ENCODE results near the gene ACO2.
"Not testable (repeated sequence)": the region's sequence is repeated elsewhere in the genome, so short reads cannot be mapped to it uniquely, and the experiment has no call there.

The ACO2 gene

DNA sequence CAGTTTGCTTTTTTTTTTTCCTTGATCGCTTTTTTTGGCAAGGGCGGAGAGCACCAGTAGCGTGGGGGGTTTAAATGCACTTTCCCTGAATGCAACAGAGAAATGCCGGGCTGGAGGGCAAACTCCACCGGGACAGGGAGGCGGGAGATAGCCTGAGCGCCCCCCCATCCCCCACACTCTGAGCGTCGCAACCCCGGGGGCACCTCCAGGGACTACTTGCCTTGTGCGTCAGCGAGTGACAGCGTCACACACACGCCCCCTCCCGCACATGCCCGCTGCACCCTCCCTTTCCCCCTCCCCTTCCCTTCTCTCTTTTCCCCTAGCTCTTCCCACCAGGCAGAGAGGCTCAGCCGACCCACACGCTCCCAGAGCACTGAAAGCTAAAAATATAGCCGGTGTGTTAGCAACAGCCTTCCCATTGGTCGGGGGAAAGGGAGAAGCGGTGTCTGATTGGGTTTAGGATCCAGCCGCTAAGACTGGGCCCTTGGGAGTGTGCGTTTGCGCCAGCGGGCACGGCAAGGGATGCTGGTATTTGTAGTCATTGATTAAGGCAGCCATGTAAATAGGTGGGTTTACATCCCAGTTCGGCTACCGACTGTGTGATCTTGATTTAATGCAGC, 20.6 kb upstream of the ACO2 start:
- DNase-seq = peak; percentile 96 to 98 (median 97)

DNA sequence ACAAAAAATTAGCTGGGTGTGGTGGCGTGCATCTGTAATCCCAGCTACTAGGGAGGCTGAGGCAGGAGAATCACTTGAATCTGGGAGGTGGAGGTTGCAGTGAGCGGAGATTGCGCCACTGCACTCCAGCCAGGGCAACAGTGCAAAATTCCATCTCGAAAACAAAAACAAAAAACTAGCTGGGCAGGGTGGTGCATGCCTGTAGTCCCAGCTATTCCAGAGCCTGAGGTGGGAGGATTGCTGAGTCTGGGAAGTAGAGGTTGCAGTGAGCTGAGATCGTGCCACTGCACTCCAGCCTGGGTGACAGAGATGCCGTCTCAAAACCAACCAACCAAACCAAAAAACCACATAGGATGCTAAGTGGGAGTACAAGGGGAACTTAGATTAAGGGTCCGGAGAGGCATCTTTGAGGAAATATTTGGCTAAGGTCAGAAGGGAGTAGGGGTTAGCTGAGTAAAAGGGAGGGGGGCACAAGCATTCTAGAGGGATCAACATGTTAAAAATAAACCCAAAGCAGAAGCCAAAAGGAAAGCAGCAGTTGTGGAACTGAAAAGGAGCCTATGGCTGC, 10.7 kb upstream of the ACO2 start:
- no peak for DNase-seq

DNA sequence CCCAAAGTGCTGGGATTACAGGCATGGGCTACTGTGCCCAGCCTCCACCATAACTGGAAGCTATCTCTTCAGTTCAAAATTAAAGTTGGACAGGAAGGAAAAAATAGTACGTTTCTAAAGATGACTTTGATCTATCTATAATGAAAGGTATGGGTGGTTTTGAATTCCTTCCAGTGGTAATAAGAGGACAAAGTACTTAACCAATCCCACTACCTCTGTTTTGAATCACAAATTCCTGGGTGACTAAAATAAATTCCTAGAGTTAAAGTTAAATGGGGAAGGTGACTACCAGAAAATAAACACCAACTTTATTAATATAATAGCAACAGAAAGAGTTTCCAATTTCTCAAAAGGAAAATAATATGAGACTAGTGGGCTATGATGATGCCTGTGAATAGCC, 9.5 kb upstream of the ACO2 start:
- DNase-seq = no peak

DNA sequence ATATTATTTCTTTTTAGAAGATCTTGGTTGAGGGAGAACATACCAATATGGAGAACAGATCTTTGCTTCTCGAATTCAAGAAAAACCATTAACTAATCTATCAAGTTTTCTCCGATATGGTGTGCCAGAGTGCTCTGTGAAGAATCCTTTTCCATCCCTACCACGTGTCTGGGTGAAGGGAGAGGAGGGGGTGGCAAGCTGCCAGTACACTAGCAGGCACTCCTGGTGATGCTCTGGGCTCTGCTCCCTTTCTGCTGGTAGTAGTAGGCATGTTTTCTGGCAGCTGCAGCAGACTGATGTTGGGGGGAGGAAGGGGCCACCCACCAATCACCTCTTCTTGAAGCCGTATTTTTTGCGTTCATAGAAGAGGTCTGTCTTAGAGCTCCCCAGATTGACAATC, 8.8 kb upstream of the ACO2 start:
- not testable (repeated sequence) for DNase-seq

DNA sequence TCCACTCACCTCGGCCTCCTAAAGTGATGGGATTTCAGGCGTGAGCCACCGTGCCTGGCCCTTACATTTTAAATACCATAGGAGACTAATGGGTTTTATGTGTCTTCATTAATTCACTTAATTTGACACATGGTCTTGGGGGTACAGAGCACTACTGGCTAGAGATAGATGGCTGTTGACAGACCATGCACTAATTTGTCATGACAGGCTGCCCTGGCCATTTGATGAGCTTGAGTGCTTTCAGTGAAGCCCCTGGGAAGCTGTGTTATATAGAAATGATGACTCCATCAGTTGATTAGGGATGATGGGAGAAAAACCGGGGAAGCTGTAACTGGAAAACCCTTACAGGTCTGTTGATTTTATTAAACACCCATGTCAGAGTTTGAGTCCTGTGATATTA, 7.0 kb upstream of the ACO2 start:
- no peak for DNase-seq

DNA sequence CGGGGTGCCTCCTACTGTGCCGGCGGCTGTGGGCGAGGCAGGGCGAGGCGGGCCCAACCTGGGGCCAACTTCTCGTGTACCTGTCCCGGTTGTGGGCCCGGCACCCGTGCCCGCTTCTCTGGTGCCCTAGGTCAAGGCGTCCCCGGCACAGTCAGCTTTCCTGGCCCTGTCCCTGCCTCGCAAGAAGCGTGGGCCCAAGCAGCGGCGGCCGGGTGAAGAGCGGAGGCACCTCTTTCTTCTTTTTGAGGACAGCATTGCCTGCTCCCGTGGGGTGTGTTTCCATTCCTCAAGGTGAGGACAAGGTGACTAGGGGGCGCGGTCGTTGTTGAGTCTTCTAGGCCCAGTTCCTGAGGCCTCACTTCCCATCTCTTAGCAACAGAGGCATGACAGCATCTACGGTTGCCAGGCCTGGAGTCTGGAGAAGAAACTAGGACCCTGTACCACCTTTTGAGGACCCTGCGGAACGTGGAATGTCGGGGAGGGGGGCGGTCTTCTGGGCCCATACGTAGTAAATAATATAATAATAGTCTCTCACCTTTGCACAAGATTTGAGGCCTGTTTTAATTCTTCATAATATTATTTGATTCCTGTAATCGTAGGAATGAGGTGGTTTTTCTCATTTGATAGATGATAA, 418 bp downstream of the ACO2 start:
- peak in 2 of 3 donors; percentile 26 to 45 for DNase-seq

DNA sequence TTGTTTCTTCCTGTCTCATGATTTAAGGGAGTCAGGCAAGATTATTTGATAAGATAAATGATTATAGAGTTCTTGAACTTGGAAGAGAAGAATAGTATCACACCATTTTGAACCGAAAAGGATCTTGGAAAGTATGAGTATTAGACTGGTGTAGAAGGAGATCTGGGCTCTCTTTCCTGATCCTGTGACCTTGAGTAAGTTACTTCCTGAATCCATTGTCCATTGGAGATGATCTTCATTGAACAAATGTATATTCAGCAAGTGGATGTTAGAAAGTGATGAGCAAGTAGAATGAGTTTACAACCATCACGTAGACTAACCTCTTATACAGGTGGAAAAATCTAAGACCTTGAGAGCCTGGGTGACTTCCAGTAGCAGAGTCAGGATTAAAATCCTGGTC, 2.0 kb downstream of the ACO2 start:
- DNase-seq = peak in 2 of 3 donors; percentile 27 to 30

DNA sequence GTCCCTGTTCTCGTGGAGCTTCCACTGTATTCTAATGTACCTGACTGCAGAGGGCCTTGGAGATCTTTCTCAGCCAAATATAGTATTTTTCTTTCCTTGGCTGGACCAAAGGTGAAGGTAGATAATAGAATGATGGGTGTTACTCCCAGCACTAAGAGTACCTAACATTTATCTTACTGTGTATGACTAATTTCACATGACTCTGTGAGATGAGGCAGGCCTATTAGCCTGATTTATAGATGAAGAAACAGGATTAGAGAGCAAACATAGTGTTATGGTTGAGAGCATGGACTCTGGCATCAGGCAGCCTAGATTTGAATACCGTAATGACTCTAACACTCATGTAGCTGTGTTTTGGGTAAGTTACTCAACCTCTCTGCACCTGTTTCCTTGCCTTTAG, 2.7 kb downstream of the ACO2 start:
- no peak for DNase-seq

DNA sequence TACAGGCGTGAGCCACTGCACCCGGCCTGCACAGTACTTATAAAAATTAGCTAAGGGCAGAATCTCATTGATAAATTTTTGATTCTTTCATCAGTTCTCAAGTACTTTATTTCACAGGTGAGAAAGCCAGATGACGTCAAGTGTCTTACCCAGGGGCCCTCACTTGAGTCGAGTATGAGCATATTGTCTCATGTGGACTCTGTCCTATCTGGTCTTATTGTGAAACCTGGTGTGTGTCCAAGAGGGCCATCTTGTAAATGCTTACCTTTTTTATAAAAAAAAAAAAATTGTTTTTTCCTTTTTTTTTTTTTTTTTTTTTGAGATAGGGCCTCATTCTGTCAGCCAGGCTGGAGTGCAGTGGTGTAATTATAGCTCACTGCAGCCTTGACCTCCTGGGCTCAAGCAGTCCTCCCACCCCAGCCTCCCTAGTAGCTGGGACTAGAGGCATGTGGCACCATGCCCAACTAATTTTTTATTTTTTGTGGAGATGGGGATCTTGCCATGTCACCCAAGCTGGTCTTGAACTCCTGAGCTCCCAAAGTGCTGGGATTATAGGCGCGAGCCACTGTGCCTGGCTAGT, 6.0 kb downstream of the ACO2 start:
- no peak for DNase-seq

DNA sequence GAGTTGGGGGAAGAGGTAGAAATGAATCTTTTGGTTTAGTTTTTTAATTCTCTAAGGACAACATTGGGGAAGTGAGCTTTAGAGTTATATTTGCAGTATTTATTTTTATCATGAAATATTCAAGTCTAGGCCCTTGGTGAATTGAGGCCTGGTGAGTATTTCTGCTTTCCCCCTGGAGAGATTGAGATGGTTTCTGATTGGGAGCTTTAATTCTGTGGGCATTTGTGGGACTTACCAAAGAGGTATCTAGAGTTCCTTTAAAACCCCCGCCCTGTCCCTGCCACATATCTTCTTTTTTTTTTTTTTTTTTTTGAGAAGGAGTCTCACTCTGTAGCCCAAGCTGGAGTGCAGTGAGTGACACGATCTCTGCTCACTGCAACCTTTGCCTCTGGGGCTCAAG, 9.6 kb downstream of the ACO2 start:
- peak in 2 of 3 donors; percentile 23 to 32 for DNase-seq

DNA sequence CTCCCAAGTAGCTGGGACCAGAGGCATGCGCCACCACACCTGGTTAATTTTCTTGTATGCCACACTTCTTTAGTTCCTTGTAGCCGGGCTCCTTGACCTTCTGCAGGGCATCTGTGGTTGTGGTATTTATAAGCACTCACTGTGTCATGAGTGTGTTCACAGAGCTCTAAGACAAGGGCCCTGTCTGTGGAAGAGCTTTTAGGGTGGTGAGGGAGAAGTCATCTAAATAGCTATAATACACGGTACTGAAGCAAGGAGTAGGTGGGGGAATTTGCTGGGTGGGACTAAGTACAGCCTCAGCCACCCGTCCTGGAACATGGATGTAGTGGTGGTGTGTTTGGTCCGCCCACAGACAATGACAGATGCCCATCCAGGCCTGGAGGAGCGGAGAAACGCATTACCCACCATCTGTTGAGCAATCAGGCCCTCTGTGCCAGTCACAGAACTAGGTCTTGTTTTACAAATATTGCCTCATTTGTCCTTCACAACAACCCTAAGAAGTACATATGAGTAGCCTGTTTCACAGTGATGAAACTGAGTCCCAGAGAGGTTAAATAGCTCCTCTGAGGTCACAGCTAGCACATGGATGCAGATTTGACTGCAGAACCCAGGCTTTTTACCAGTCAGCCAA, 10.1 kb downstream of the ACO2 start:
- peak; percentile 92 to 94 (median 92) for DNase-seq

DNA sequence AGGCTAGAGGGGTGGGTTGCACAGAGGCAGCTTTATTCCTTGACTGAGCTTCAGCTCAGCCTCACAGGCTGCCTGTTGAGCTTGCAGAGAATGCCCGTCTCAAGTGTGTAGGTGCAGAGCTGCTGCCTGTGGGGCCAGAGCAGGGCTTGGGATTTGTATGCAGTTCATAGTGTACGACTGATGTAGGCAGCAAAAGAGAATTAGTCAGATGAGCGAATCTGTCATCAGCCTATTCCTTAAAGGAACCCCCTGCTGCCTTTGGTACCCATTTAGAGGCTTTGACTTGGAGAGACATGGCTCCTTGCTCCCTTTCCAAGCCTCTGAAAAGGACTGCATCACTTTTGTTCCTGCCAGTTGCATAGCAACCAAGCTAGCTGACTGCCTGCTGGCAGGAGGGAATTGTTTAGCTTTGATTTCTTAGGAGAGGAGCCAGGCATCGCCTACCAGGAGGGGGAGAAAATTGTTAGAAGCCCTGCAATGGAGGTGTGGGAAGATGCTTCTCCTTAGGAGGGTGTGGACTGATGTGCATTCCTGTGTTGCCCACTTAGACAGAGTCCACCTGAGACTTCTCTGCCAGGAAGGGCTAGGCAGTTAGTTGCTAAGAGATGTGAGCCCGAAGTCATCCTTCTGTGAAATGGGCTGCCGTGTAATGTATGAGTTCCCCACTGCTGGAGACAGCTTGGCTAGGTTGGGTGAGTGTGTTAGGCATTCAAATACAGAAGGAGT, 10.9 kb downstream of the ACO2 start:
- no peak for DNase-seq

DNA sequence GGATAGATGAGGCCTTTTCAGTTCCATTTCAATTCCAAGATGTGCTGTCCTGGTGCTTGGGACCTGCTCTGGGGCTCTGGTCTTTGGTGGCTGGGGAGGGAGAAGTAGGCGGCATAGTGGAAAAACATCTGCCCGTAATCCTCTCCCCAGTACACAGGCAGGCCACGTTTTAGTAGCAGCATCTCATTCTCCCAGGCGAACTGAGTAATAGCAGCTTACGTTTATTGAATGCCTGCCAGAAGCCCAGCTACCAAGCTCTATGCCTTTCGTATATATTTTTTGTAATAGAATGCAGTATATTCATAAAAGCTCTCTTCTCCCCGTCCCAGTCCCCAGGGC, 11.4 kb downstream of the ACO2 start:
- DNase-seq = no peak

DNA sequence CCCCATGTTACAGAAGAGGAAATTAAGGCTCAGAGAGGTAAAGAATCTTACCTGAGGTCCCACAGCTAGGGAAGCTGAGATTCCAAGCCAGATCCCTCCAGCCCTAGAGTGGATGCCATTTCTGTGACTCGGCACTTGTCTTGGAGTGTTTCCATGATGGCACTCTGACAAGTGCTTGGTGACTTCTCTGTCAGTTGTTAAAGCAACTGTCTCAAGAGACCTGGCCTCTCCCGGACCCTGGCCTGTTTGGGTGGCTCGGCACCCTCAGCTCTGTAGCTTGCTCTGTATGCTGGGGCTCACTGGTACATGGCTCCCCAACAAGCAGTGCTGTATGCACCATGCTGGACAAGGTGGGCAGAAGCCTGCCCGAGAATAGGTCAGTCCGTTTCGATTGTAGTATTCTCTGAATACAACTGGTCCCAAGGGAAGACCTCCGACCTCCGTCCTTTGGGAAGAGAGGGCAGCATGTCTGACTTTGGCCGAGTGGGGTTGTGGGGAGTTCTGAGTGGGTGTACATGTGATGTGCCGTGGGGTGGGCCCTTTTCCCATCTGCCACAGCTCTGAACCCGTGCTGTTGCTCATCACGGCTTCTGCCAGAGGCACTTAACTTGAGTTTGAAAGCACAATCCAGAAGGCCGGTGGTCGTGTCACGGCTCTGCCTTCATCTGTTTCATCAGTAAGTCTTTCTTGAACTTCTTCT, 12.4 kb downstream of the ACO2 start:
- DNase-seq = no peak

DNA sequence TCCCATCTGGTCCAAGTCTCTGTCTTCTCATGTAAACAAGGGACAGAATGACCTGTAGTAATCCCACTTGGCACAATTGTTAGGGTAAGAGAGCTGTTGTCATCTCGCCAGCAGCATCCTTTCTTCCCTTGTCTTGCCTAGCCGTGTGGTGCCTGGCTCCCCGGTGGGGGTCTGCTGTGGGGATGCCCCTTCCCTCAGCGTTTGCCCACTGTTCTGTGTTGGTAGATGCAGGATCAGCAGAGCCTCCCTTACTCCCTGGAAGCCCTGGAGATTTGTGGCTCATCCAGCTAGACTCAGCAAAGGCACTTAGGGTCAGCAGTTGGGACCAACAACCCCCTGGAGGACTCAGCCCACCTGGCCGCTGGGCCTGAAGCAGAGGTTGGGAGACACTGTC, 13.0 kb downstream of the ACO2 start:
- no peak for DNase-seq

DNA sequence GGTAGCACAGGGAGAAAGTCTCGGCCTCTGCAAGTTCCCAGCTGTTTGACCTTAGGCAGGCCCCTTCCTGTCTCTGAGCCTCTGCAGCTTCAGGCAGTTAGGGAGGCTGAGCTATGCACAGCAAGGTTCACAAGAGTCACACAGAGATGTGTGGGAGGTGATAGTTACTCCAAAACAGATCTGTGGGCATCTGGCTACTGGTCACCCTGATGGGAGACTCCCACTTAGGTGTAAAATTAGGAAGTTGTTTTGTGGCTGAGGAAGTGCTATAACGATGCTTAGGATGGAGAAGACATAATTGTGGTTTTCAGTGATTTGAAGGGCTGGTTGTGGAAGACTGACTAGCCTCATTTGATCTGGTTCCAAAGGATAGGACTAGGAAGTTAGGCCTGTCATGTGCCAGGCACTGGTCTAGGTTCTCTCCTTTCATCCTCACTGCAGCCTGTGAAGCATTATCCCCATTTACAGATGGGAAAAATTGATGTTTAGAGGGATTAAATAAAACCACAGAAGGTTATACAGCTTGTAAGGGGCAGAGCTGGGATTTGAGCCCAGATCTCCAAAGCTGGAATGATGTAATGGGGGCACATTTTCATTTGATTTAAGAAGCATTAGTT, 13.5 kb downstream of the ACO2 start:
- peak; percentile 64 to 74 (median 72) for DNase-seq

DNA sequence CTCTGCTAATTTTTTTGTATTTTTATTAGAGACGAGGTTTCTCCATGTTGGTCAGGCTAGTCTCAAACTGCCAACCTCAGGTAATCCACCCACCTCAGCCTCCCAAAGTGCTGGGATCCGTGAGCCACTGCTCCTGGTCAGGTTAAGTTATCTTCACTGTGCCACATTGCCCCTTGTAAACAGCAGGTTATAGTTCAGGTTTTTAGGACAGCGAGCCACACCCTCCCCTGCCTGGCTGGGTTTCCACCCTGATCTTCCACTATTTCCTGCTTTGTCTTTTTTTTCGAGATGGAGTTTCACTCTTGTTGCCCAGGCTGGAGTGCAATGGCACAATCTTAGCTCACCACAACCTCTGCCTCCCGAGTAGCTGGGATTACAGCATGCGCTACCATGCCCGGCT, 16.1 kb downstream of the ACO2 start:
- DNase-seq = no peak

DNA sequence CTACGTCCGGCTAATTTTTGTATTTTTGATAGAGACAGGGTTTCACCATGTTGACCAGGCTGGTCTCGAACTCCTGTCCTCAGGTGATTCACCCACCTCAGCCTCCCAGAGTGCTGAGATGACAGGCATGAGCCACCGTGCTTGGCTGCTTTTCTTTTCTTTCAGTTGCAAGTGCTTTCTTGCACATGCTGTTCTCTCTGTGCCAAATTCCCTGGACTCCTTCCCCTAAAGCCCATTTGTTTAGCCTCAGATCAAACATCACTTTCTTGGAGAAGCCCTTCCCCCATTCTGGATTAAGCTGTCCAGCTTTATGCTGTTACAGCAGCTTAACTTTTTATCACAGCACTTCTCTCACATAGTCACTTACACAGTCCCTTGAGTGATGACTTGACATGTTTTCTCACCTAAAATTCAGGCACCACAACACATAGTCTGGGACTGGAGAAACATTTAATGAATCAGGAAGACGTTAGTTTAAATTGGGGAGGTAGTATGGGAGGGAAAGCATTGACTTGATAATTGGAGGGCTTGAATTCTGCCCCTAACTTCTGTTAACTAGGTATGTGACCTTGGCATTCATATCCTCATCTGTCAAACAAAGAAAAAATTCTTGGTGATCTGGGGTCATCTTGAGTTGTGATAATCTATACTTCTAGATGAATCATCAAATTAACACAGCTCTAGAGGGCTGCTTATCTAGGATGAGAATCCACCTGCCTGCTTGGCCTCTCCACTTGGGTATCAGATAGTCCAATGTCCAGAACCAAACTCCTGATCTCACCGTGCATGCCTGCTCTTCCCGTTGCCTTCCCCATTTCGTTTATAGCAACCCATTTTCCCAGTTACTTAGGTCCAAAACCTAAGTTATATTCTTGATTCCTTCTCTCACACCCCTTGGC, 18.4 kb downstream of the ACO2 start:
- DNase-seq = no peak

DNA sequence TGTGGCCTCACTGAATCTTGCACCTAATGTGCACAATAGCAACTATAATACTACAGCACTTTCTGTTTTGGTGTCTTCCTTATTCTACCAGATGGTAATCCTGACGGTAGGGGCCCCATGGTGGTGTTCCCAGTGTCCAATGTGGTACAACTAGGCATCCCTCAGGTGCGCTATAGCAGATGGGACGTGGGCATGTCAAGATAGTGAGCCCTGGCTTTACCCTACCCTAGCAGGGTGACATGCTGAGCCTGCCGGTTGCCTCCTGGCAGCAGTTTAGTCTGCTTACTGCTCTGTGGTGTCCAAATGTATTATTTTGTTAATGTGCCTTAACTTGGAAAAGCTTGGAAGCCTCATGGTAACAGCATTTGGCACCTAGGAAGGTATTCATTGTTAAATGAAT, 19.2 kb downstream of the ACO2 start:
- DNase-seq = no peak

DNA sequence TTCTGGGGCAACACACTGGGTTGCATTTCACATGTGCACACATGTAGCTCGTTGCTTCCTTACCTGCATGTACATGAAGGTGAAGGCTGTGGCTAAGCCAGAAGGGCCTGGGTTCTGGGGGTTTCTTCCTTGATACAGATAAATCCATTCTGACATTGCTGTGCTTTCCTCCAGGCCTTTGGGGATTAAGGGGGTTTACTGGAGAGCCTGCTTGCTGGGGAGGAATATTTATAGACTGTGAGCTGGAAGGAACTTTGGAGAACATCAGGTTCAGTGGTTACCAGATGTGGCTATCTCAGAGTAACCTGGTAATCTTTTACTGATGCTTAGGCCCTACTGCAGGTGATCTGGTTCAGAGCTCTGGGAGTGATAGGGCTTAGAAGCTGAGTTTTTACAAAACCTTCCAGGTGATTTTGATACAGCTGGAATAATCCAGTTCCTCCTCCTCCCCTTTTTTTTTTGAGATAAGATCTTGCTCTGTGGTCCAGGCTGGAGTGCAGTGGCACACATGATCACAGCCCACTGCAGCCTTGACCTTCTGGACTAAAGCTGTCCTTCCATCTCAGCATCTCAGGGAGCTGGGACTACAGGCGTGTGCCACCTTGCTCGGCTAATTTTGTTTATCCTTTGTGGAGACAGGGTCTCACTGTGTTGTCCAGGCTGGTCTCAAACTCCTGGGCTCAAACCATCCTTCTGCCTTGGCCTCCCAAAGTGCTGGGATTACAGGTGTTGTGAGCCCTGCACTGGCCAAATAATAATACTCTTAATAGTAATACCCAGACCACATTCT, 19.9 kb downstream of the ACO2 start:
- DNase-seq = no peak
